Urinary bladder (tissue), 4 donors: Measurements from ENCODE around the gene GSTT2B. TPM values are rescaled to one million over a fixed set of nuclear protein-coding genes. Genes with fewer than 3 reads are reported as not detected.
"Not testable (repeated sequence)": the region's sequence is repeated elsewhere in the genome, so short reads cannot be mapped to it uniquely, and the experiment has no call there.

ENCODE experiments used
- DNase-seq: peaks from one replicate; pipeline ENCODE4 v3.0.0-alpha.2; 2015; ENCODE audit errors: extremely low spot score
- H3K27ac ChIP-seq: one replicate; pipeline ENCODE4 v1.5.1; 2013; ENCODE audit warnings: low read depth, mild to moderate bottlenecking, moderate library complexity
- H3K36me3 ChIP-seq: one replicate; pipeline ENCODE4 v1.6.1; 2013; ENCODE audit warnings: mild to moderate bottlenecking, moderate library complexity; ENCODE audit not compliant: insufficient read depth
- H3K4me1 ChIP-seq: one replicate; pipeline ENCODE4 v1.6.1; 2013; ENCODE audit warnings: mild to moderate bottlenecking, moderate library complexity; ENCODE audit not compliant: insufficient read depth
- H3K4me3 ChIP-seq: one replicate; pipeline ENCODE4 v1.5.1; 2013; ENCODE audit warnings: low read depth, low read length
- WGBS: extraction: QIAGEN DNeasy Blood & Tissue Kit; methylation state at CpG from one replicate; pipeline ENCODE4 v1.1.7; 2013; 5-methylcytosine and 5-hydroxymethylcytosine counted together
- polyA plus RNA-seq: library from polyadenylated mRNA; stranded (reverse); fragments of 200-250 nt; gene quantifications from one replicate; pipeline ENCODE4 v1.2.3, GENCODE V29; 2013
- total RNA-seq: library from RNA; depleted of rRNA; stranded (reverse); fragments of >200 nt; gene quantifications from one replicate; pipeline ENCODE4 v1.2.3, GENCODE V29; 2014
- donor health status: healthy with polysubstance abuse.
- donor health status: healthy.

The GSTT2B gene
- total RNA-seq (2.1 TPM), polyA plus RNA-seq (30.4 TPM)

GRCh38 chr22:23961084-23961771 is at the start of gene GSTT2B:
Gene GSTT2B (minus strand): TSS chr22:23961195. CDS start chr22:23961131, 64 bp downstream.
- no CpG with 5 or more reads among the region's 43 CpGs for WGBS
- not testable (repeated sequence) for H3K27ac ChIP-seq, H3K4me3 ChIP-seq, DNase-seq, H3K36me3 ChIP-seq, H3K4me1 ChIP-seq

- no peak overlapping the region for H3K27ac ChIP-seq
- H3K4me1 ChIP-seq = no peaks in the 10 kb centered on the region
- DNase-seq = no peak
- no peak overlapping the region for H3K4me3 ChIP-seq
- WGBS = 82% methylated on average over 2 of the region's 2 CpGs
- no peaks in the 10 kb centered on the region for H3K36me3 ChIP-seq
These were observed 49.0 kb upstream of the GSTT2B start for GRCh38 chr22:24010018-24010391.

- no peak overlapping the region for H3K4me3 ChIP-seq
- no peaks in the 10 kb centered on the region for H3K4me1 ChIP-seq
- H3K27ac ChIP-seq = no peak overlapping the region
- 77% methylated on average over 7 of the region's 7 CpGs for whole genome bisulfite sequencing
- H3K36me3 ChIP-seq = no peaks in the 10 kb centered on the region
- no peak for DNase-seq
These were observed 48.4 kb upstream of the GSTT2B start for GRCh38 chr22:24009227-24010017.

- no peak for DNase-seq
- H3K36me3 ChIP-seq = no peaks in the 10 kb centered on the region
- H3K27ac ChIP-seq = no peak overlapping the region
- WGBS = 77% methylated on average over 6 of the region's 6 CpGs
- H3K4me1 ChIP-seq = no peaks in the 10 kb centered on the region
- no peak overlapping the region for H3K4me3 ChIP-seq
These were observed 47.6 kb upstream of the GSTT2B start for GRCh38 chr22:24008381-24009226.

- H3K27ac ChIP-seq = no peak overlapping the region
- H3K4me1 ChIP-seq = no peaks in the 10 kb centered on the region
- WGBS = 88% methylated on average over 1 of the region's 1 CpG
- no peaks in the 10 kb centered on the region for H3K36me3 ChIP-seq
- no peak for DNase-seq
- H3K4me3 ChIP-seq = no peak overlapping the region
These were observed 47.0 kb upstream of the GSTT2B start for GRCh38 chr22:24008022-24008283.

- no peak for DNase-seq
- no peaks in the 10 kb centered on the region for H3K36me3 ChIP-seq
- 84% methylated on average over 8 of the region's 8 CpGs for WGBS
These were observed 46.4 kb upstream of the GSTT2B start for GRCh38 chr22:24007253-24008021.

GRCh38 chr22:24006914-24007214 is 45.9 kb upstream of the GSTT2B start:
- WGBS = 94% methylated on average over 6 of the region's 6 CpGs
- H3K4me1 ChIP-seq = no peaks in the 10 kb centered on the region
- H3K36me3 ChIP-seq = no peaks in the 10 kb centered on the region
- H3K4me3 ChIP-seq = no peak overlapping the region
- DNase-seq = no peak
- H3K27ac ChIP-seq = no peak overlapping the region

More at GRCh38 chr22:24007253-24008021, 46.4 kb upstream of the GSTT2B start:
- Histone ChIP-seq H3K4me1 (no peaks in the 10 kb centered on the region), H3K4me3 (no peak overlapping the region), H3K27ac (no peak overlapping the region)

GRCh38 chr22:24006207-24006913 is 45.4 kb upstream of the GSTT2B start:
- DNase-seq = no peak
- Histone ChIP-seq H3K36me3 (no peaks in the 10 kb centered on the region), H3K27ac (no peak overlapping the region), H3K4me1 (no peaks in the 10 kb centered on the region), H3K4me3 (no peak overlapping the region)
- WGBS = 91% methylated on average over 10 of the region's 10 CpGs

GRCh38 chr22:24005201-24005600 is 44.2 kb upstream of the GSTT2B start, which contains the start of gene GSTT4:
Gene GSTT4 (minus strand): TSS chr22:24005453. CDS start chr22:24005356, 97 bp downstream.
- DNase-seq = no peak
- WGBS = 44% methylated on average over 6 of the region's 6 CpGs
- Histone ChIP-seq H3K27ac (no peak within 1 kb of the TSS), H3K4me3 (no peak within 1 kb of the TSS), H3K4me1 (no peaks in the 10 kb centered on the region), H3K36me3 (no peaks in the 10 kb centered on the region)

- Histone ChIP-seq H3K27ac (no peak overlapping the region), H3K36me3 (no peaks in the 10 kb centered on the region), H3K4me1 (no peaks in the 10 kb centered on the region), H3K4me3 (no peak overlapping the region)
- WGBS = 83% methylated on average over 9 of the region's 9 CpGs
- no peak for DNase-seq
These were observed 42.9 kb upstream of the GSTT2B start for GRCh38 chr22:24003887-24004286.

- Histone ChIP-seq H3K4me1 (no peaks in the 10 kb centered on the region), H3K4me3 (no peak overlapping the region), H3K27ac (no peak overlapping the region), H3K36me3 (no peaks in the 10 kb centered on the region)
- DNase-seq = no peak
- WGBS = 68% methylated on average over 5 of the region's 5 CpGs
These were observed 41.9 kb upstream of the GSTT2B start for GRCh38 chr22:24002851-24003250.

GRCh38 chr22:24002272-24002671 is 41.3 kb upstream of the GSTT2B start:
- no peak overlapping the region for H3K4me3 ChIP-seq
- H3K36me3 ChIP-seq = no peaks in the 10 kb centered on the region
- H3K4me1 ChIP-seq = no peaks in the 10 kb centered on the region
- WGBS = 87% methylated on average over 10 of the region's 10 CpGs
- no peak overlapping the region for H3K27ac ChIP-seq
- DNase-seq = no peak

GRCh38 chr22:24001314-24001713 is 40.3 kb upstream of the GSTT2B start:
- Histone ChIP-seq H3K4me1 (no peaks in the 10 kb centered on the region), H3K36me3 (no peaks in the 10 kb centered on the region), H3K4me3 (no peak overlapping the region), H3K27ac (no peak overlapping the region)
- DNase-seq = no peak
- WGBS = 80% methylated on average over 9 of the region's 9 CpGs
